Activated B cell treated with CpG ODN at 0.5 μM for 24 hours (primary cell): ENCODE results near the gene RBMS1. TPM values are rescaled to one million over a fixed set of nuclear protein-coding genes. Genes with fewer than 3 reads are reported as not detected.

Experiments
- ATAC-seq: fragments of 200-7000 bp; cut with Tn5 transposase; one replicate; pipeline ENCODE4 v1.10.0; 2021; ENCODE audit warnings: low read depth, mild to moderate bottlenecking, moderate library complexity
- CTCF ChIA-PET: fragments of 350-600 bp; sonication (Branson Sonifier 250); formaldehyde crosslinking; loops from one replicate; lab custom pipeline; 2021; ENCODE audit warnings: antibody characterized with exemption; lab: Charles Lee
- POLR2A ChIA-PET: fragments of 350-600 bp; sonication (Branson Sonifier 250); formaldehyde crosslinking; loops from one replicate; lab custom pipeline; 2021; ENCODE audit warnings: antibody characterized with exemption; lab: Charles Lee
- DNase-seq: peaks from one replicate; pipeline ENCODE4 v3.0.0; 2022
- H3K27ac Mint-ChIP-seq: one replicate; pipeline ENCODE4 v1.8.0; 2020; ENCODE audit warnings: mixed read lengths
- H3K27me3 Mint-ChIP-seq: one replicate; pipeline ENCODE4 v1.8.0; 2021; ENCODE audit warnings: mixed read lengths
- H3K36me3 Mint-ChIP-seq: one replicate; pipeline ENCODE4 v1.8.0; 2021; ENCODE audit warnings: low read depth, mixed read lengths
- H3K4me1 Mint-ChIP-seq: one replicate; pipeline ENCODE4 v1.8.0; 2021; ENCODE audit warnings: mixed read lengths
- H3K4me3 Mint-ChIP-seq: one replicate; pipeline ENCODE4 v1.8.0; 2020; ENCODE audit warnings: mild to moderate bottlenecking, mixed read lengths
- H3K9me3 Mint-ChIP-seq: one replicate; pipeline ENCODE4 v1.8.0; 2020; ENCODE audit warnings: mixed read lengths
- CTCF ChIP-seq: fragments of 200-600 bp; IDR thresholded peaks from one replicate; pipeline ENCODE4 v1.8.0; 2022; ENCODE audit warnings: antibody characterized with exemption, mild to moderate bottlenecking
- intact Hi-C: fragments of 100-400 bp; cut with micrococcal nuclease; formaldehyde crosslinking; loops from one replicate; pipeline ENCODE4 v1.15.1; 2024
- total RNA-seq: library from RNA; stranded (reverse); gene quantifications from 2 replicates; pipeline ENCODE4 v1.2.3, GENCODE V29; 2022

RBMS1 gene
- total RNA-seq, 1 donor from 2014 or later = 30.9 TPM

- DNase-seq (no peak), ATAC-seq (no peak)
- Mint-ChIP-seq H3K27ac (no peak overlapping the region), H3K4me3 (no peak overlapping the region), H3K27me3 (peaks cover 2% of the 10 kb centered on the region), H3K9me3 (no peaks in the 10 kb centered on the region), H3K36me3 (peaks cover 9% of the 10 kb centered on the region), H3K4me1 (peaks cover 11% of the 10 kb centered on the region)
- intact Hi-C loops = loop anchor here (2.0 kb wide), 1 partner anchor 139 kb away; no protein-coding TSS in a partner anchor
- TF ChIP-seq CTCF = no peak
- POLR2A ChIA-PET = no interaction called here
- CTCF ChIA-PET = no interaction called here
Observed at GRCh38 chr2:160268151-160268781, 225.3 kb downstream of the RBMS1 start.

GRCh38 chr2:160267692-160268091, 225.9 kb downstream of the RBMS1 start:
- TF ChIP-seq CTCF = no peak
- CTCF ChIA-PET = no interaction called here
- Mint-ChIP-seq H3K4me1 (peaks cover 11% of the 10 kb centered on the region), H3K27ac (no peak overlapping the region), H3K36me3 (peaks cover 5% of the 10 kb centered on the region), H3K9me3 (no peaks in the 10 kb centered on the region), H3K27me3 (peaks cover 2% of the 10 kb centered on the region), H3K4me3 (no peak overlapping the region)
- intact Hi-C loops = loop anchor here (2.0 kb wide), 1 partner anchor 139 kb away; no protein-coding TSS in a partner anchor
- POLR2A ChIA-PET = no interaction called here
- DNase-seq (no peak), ATAC-seq (no peak)

- POLR2A ChIA-PET = no interaction called here
- peaks cover 2% of the 10 kb centered on the region for H3K27me3 Mint-ChIP-seq
- H3K4me1 Mint-ChIP-seq = peaks cover 11% of the 10 kb centered on the region
- no peak for ATAC-seq
- H3K36me3 Mint-ChIP-seq = peaks cover 5% of the 10 kb centered on the region
- no peak overlapping the region for H3K27ac Mint-ChIP-seq
- intact Hi-C loops = no loop called here
- no peak for DNase-seq
- CTCF ChIA-PET = no interaction called here
- TF ChIP-seq CTCF = no peak
- no peak overlapping the region for H3K4me3 Mint-ChIP-seq
- no peaks in the 10 kb centered on the region for H3K9me3 Mint-ChIP-seq
Observed at GRCh38 chr2:160267022-160267421, 226.6 kb downstream of the RBMS1 start.

GRCh38 chr2:160266037-160266551, 227.5 kb downstream of the RBMS1 start:
- H3K4me1 Mint-ChIP-seq = peaks cover 11% of the 10 kb centered on the region
- DNase-seq = no peak
- H3K36me3 Mint-ChIP-seq = no peaks in the 10 kb centered on the region
- POLR2A ChIA-PET = no interaction called here
- no peaks in the 10 kb centered on the region for H3K9me3 Mint-ChIP-seq
- intact Hi-C loops = no loop called here
- H3K27ac Mint-ChIP-seq = no peak overlapping the region
- ATAC-seq = no peak
- CTCF ChIA-PET = no interaction called here
- peaks cover 4% of the 10 kb centered on the region for H3K27me3 Mint-ChIP-seq
- H3K4me3 Mint-ChIP-seq = no peak overlapping the region
- no peak for TF ChIP-seq CTCF

GRCh38 chr2:160264308-160264707, 229.3 kb downstream of the RBMS1 start:
- no peak overlapping the region for H3K27ac Mint-ChIP-seq
- H3K4me1 Mint-ChIP-seq = peaks cover 3% of the 10 kb centered on the region
- no peak for ATAC-seq
- no peak overlapping the region for H3K4me3 Mint-ChIP-seq
- peaks cover 6% of the 10 kb centered on the region for H3K27me3 Mint-ChIP-seq
- intact Hi-C loops = no loop called here
- H3K36me3 Mint-ChIP-seq = no peaks in the 10 kb centered on the region
- POLR2A ChIA-PET = no interaction called here
- CTCF ChIA-PET = no interaction called here
- no peak for DNase-seq
- TF ChIP-seq CTCF = no peak
- peaks cover 2% of the 10 kb centered on the region for H3K9me3 Mint-ChIP-seq
